ENCODE data around the gene RNF26. TPM values are rescaled to one million over a fixed set of nuclear protein-coding genes. Genes with fewer than 3 reads are reported as not detected.
A peak's percentile ranks its signal among the peaks of the same experiment; 100 is the strongest.

Gene RNF26
- total RNA-seq, 1 donor: 5.2 TPM

GRCh38 chr11:119306373-119306890, 27.9 kb upstream of the RNF26 start:
- TF ChIP-seq CTCF (IDR thresholded peaks at IDR 0.05; ENCODE audit: insufficient read depth, low read depth, low read length): no peak
- DNase-seq (ENCODE audit: low read depth): peak; percentile 68

DNA sequence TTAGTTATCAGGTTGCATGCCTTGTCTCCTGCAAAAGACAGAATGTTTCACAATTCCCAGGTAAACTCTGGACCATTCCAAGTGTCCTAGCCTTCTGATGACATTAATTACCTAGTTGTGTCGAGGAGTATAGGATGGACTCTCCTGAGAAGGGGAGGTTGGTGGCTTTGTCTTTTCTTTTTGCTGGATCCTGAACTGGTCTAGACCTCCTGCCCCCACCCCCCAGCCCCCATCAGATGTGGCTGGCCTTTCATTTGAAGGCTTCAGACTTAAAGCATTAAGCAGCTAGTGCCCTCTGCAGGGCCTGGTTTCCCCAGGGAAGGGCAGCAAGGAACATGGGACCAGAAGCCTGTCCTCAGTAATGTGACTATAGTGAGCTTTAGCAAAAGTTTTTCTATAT, 27.1 kb upstream of the RNF26 start:
- no peak overlapping the region for H3K4me3 ChIP-seq (ENCODE audit: low read depth, low read length)
- no peak for TF ChIP-seq CTCF (IDR thresholded peaks at IDR 0.05; ENCODE audit: insufficient read depth, low read depth, low read length)
- no peak for DNase-seq (ENCODE audit: low read depth)

More at GRCh38 chr11:119306373-119306890, 27.9 kb upstream of the RNF26 start:
- no peak overlapping the region for H3K4me3 ChIP-seq (ENCODE audit: low read depth, low read length)

DNA sequence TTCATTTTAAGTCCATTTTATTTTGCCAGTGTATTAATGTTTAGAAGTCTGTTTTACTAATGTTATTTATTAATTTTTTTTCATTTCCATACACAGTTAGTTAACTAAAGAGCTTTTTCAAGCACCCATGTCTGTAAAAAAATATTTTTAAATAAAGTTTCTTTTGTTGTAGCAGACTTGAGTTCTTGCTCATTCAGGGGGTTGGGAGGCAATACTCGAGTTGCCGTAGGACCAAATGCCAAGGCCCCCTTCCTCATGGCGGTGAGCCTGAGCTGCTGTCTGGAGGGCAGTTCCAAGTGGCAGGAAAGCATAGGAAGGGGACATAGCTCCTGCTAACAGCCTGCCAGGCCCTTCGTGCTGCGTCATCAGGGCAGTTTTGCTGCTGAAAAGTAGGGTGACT, 26.4 kb upstream of the RNF26 start:
- TF ChIP-seq CTCF (IDR thresholded peaks at IDR 0.05; ENCODE audit: insufficient read depth, low read depth, low read length): no peak
- H3K4me3 ChIP-seq (ENCODE audit: low read depth, low read length): no peak overlapping the region

DNA sequence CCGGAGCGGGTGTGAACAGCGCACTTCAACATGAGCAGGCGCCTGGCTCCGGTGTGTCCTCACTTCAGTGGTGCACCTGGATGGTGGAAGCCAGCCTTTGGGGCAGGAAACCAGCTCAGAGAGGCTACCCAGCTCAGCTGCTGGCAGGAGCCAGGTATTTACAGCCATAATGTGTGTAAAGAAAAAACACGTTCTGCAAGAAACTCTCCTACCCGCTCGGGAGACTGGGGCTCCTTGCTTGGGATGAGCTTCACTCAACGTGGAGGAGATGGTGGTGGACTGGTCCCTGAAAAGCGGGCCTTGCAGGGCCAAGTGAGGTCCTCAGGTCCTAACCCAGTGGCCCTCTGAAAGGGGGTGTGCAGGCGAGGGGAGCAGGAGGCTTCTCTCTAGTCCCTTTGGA, 24.9 kb upstream of the RNF26 start:
- no peak for TF ChIP-seq CTCF (IDR thresholded peaks at IDR 0.05; ENCODE audit: insufficient read depth, low read depth, low read length)
- no peak overlapping the region for H3K4me3 ChIP-seq (ENCODE audit: low read depth, low read length)
- no peak for DNase-seq (ENCODE audit: low read depth)

More for the DNA sequence above, 26.4 kb upstream of the RNF26 start:
- DNase-seq (ENCODE audit: low read depth): no peak

- DNase-seq (ENCODE audit: low read depth): no peak
- H3K4me3 ChIP-seq (ENCODE audit: low read depth, low read length): no peak overlapping the region
- TF ChIP-seq CTCF (IDR thresholded peaks at IDR 0.05; ENCODE audit: insufficient read depth, low read depth, low read length): no peak
Observed at GRCh38 chr11:119309953-119310681, 24.2 kb upstream of the RNF26 start.

- no peak for TF ChIP-seq CTCF (IDR thresholded peaks at IDR 0.05; ENCODE audit: insufficient read depth, low read depth, low read length)
- no peak overlapping the region for H3K4me3 ChIP-seq (ENCODE audit: low read depth, low read length)
- no peak for DNase-seq (ENCODE audit: low read depth)
Observed at GRCh38 chr11:119310682-119311052, 23.7 kb upstream of the RNF26 start.

- TF ChIP-seq CTCF (IDR thresholded peaks at IDR 0.05; ENCODE audit: insufficient read depth, low read depth, low read length): no peak
- H3K4me3 ChIP-seq (ENCODE audit: low read depth, low read length): no peak overlapping the region
- no peak for DNase-seq (ENCODE audit: low read depth)
Observed at GRCh38 chr11:119314726-119315125, 19.6 kb upstream of the RNF26 start.
